Colonic mucosa (tissue), 4 donors: Measurements from ENCODE around the gene RACGAP1. TPM values are rescaled to one million over a fixed set of nuclear protein-coding genes. Genes with fewer than 3 reads are reported as not detected.

Source experiments
- DNase-seq: peaks from one replicate; pipeline ENCODE4 v3.0.0-alpha.2; 2020
- H3K27ac ChIP-seq: fragments of 200-600 bp; one replicate; pipeline ENCODE4 v1.8.0; 2021
- H3K27me3 ChIP-seq: fragments of 200-600 bp; one replicate; pipeline ENCODE4 v1.8.0; 2021
- H3K36me3 ChIP-seq: fragments of 200-600 bp; one replicate; pipeline ENCODE4 v1.8.0; 2021
- H3K4me1 ChIP-seq: fragments of 200-600 bp; one replicate; pipeline ENCODE4 v1.8.0; 2021; ENCODE audit warnings: mild to moderate bottlenecking
- H3K4me3 ChIP-seq: fragments of 200-600 bp; one replicate; pipeline ENCODE4 v1.8.0; 2021
- H3K9ac ChIP-seq, 2 donors: one replicate each; pipeline ENCODE4 v1.7.0; 2013; ENCODE audit warnings: control low read depth in 2 of 2, low read depth in 2 of 2, low read length in 2 of 2
- H3K9me3 ChIP-seq: fragments of 200-600 bp; one replicate; pipeline ENCODE4 v1.8.0; 2021
- intact Hi-C: fragments of 100-400 bp; cut with DNase I; formaldehyde crosslinking; loops from one replicate; pipeline ENCODE4 v1.14.1; 2022
- total RNA-seq, 2 donors: library from RNA; stranded (reverse); fragmentation: NEBNext Ultra II Directional in 1 of 2; extraction: Animal tissue kit (Norgen Biotek cat#: 25700) in 1 of 2; gene quantifications; one replicate each; pipeline ENCODE4 v1.2.1, GENCODE V29; 2021
- TF ChIP-seq, protein P1 (sequence below): fragments of 200-600 bp; IDR thresholded peaks from one replicate; pipeline ENCODE4 v1.8.0; 2022; ENCODE audit warnings: antibody characterized with exemption, mild to moderate bottlenecking
- donor health status: healthy.
- donor health status: DM: no; HTN: no; CAD: no.
- donor health status: DM: no; HTN: no; CAD: no.

Gene RACGAP1
- total RNA-seq, 2 donors from 2014 or later: 36.2 to 83.8 TPM

DNA sequence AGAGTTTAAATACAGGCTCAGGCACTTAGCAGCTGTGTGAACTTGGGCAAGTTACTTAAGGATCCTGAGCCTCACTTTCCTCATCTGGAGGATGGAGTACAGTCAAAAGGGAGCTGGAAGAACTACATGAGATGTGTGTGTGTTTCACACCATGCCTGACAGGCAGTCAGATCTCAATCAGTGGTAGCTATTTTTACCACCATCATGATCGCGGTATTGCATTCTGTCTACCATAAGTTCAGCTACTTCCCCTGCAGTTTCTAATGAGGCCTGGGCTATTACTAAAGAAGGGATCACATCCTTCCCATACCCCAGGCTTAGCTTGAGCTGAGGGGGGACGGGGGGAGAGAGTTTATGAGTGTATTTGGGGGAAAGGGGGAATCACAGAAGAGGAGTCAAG is 45.5 kb downstream of the RACGAP1 start:
- H3K4me3 ChIP-seq: no peak overlapping the region
- no peak overlapping the region for H3K9ac ChIP-seq
- no peak for DNase-seq
- H3K36me3 ChIP-seq: no peaks in the 10 kb centered on the region
- no peaks in the 10 kb centered on the region for H3K4me1 ChIP-seq
- no peaks in the 10 kb centered on the region for H3K9me3 ChIP-seq
- intact Hi-C loops: no loop called here
- no peaks in the 10 kb centered on the region for H3K27me3 ChIP-seq
- TF ChIP-seq, protein P1, sequence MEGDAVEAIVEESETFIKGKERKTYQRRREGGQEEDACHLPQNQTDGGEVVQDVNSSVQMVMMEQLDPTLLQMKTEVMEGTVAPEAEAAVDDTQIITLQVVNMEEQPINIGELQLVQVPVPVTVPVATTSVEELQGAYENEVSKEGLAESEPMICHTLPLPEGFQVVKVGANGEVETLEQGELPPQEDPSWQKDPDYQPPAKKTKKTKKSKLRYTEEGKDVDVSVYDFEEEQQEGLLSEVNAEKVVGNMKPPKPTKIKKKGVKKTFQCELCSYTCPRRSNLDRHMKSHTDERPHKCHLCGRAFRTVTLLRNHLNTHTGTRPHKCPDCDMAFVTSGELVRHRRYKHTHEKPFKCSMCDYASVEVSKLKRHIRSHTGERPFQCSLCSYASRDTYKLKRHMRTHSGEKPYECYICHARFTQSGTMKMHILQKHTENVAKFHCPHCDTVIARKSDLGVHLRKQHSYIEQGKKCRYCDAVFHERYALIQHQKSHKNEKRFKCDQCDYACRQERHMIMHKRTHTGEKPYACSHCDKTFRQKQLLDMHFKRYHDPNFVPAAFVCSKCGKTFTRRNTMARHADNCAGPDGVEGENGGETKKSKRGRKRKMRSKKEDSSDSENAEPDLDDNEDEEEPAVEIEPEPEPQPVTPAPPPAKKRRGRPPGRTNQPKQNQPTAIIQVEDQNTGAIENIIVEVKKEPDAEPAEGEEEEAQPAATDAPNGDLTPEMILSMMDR: no peak
- H3K27ac ChIP-seq: no peak overlapping the region

DNA sequence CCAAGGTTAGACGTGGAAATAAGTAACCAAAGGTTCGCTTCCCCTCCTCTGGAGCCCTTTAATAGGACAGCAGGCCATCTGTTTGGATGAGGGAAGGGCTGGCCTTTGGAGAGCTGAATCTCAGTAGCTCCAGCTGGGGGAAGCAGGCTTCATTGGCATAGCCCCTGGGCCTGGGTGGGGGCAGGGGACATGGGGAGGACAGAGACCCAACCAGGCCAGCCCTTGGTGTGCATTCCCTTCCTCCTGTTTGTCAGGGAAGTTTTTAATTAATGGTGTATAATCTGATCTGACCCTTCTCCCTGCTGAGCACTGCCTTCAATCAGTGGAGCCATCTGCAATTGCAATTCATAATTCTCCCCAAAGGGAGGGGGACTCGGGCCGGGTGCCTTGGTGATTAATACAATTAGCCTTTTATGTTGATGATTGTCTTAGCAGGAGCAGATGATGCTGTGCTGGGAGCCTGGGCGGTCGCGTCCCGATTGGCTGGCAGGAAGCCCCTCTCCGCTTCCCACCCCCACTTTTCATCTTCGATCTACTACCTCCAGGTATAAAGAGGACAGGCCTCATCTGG is 46.2 kb downstream of the RACGAP1 start:
- no peak overlapping the region for H3K27ac ChIP-seq
- TF ChIP-seq, protein P1: no peak
- no peaks in the 10 kb centered on the region for H3K9me3 ChIP-seq
- no peak overlapping the region for H3K9ac ChIP-seq
- no peaks in the 10 kb centered on the region for H3K27me3 ChIP-seq
- H3K36me3 ChIP-seq: no peaks in the 10 kb centered on the region
- no peak for DNase-seq
- no peak overlapping the region for H3K4me3 ChIP-seq
- H3K4me1 ChIP-seq: no peaks in the 10 kb centered on the region
- intact Hi-C loops: no loop called here

DNA sequence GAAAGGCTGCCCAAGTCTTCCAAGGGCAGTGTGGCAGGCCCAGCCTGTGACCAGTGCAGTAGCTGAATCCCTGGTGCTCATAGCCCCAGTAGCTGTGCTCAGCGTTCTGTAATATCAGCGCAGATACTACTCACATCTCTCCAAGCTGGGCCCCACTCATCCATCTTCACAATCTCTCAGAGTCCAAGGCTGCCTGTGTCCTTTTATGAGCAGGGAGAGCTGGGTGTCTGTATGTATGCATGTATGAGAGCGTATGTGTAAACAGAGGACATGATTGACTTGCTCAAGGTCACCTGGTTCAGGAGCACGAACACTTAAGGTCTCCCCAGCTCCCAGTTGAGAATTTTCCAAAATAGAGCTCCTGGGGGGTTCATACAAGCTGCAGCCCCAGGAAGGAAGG is 47.2 kb downstream of the RACGAP1 start:
- no peaks in the 10 kb centered on the region for H3K27me3 ChIP-seq
- TF ChIP-seq, protein P1: no peak
- no peaks in the 10 kb centered on the region for H3K9me3 ChIP-seq
- no peaks in the 10 kb centered on the region for H3K4me1 ChIP-seq
- H3K36me3 ChIP-seq: no peaks in the 10 kb centered on the region
- no peak overlapping the region for H3K9ac ChIP-seq
- H3K27ac ChIP-seq: no peak overlapping the region
- no peak overlapping the region for H3K4me3 ChIP-seq
- intact Hi-C loops: no loop called here
- no peak for DNase-seq

DNA sequence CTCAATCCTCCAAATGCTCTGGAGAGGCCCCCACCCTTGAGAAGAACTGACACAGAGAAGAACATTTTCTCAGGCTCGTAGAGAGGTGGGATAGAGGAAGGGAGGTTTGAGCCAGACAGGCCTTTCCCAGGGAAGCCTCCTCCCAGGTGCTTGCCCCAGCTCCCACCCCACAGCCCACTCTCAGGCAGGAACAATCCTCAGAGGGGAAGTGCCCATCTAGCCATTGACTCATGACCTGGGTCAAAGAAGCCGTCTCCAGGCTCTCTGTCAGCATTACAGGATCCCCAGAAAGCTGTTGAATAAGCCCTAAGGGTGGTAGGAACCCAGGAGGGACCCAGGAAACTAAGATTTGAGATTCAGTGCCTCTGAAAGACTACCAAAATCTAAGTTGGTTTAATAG is 48.7 kb downstream of the RACGAP1 start:
- no peaks in the 10 kb centered on the region for H3K36me3 ChIP-seq
- H3K4me3 ChIP-seq: no peak overlapping the region
- DNase-seq: no peak
- TF ChIP-seq, protein P1: no peak
- no peak overlapping the region for H3K9ac ChIP-seq
- H3K27me3 ChIP-seq: no peaks in the 10 kb centered on the region
- H3K4me1 ChIP-seq: no peaks in the 10 kb centered on the region
- no peak overlapping the region for H3K27ac ChIP-seq
- H3K9me3 ChIP-seq: no peaks in the 10 kb centered on the region
- intact Hi-C loops: no loop called here

DNA sequence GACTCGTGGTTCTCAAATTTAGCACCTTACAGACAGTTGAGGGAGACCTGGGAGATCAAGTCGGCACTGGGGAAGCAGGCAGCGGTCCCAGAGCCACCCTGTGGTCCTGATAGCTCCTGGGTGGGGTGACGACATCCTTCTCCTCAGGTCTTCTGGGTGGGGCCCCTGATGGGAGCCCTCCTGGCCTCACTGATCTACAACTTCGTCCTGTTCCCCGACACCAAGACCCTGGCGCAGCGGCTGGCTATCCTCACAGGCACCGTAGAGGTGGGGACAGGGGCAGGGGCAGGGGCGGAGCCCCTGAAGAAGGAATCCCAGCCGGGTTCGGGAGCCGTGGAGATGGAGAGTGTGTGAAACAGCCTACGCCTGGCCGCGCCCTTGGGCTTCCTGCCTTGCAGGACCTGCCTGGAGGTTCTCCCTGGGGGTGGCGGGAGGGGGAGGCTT is 50.0 kb downstream of the RACGAP1 start:
- no peaks in the 10 kb centered on the region for H3K9me3 ChIP-seq
- H3K9ac ChIP-seq: no peak overlapping the region
- H3K27me3 ChIP-seq: no peaks in the 10 kb centered on the region
- no peaks in the 10 kb centered on the region for H3K4me1 ChIP-seq
- H3K27ac ChIP-seq: no peak overlapping the region
- intact Hi-C loops: no loop called here
- no peaks in the 10 kb centered on the region for H3K36me3 ChIP-seq
- DNase-seq: no peak
- H3K4me3 ChIP-seq: no peak overlapping the region
- TF ChIP-seq, protein P1: no peak
